Retina (tissue), 1 donor: ENCODE results near the gene ARPC2.
A peak's percentile ranks its signal among the peaks of the same experiment; 100 is the strongest.

Experiments used
- DNase-seq: peaks from one replicate; pipeline ENCODE4 v3.0.0-alpha.2; 2016

ARPC2 gene

GRCh38 chr2:218217360-218218267 is 625 bp downstream of the ARPC2 start:
- peak; percentile 71 for DNase-seq

- peak; percentile 1 for DNase-seq
Observed at GRCh38 chr2:218218268-218219185, 1.5 kb downstream of the ARPC2 start.

GRCh38 chr2:218219934-218220333 is 2.9 kb downstream of the ARPC2 start:
- DNase-seq = no peak

GRCh38 chr2:218221000-218221399 is 4.0 kb downstream of the ARPC2 start:
- no peak for DNase-seq

GRCh38 chr2:218223046-218223445 is 6.1 kb downstream of the ARPC2 start:
- DNase-seq = no peak

DNA sequence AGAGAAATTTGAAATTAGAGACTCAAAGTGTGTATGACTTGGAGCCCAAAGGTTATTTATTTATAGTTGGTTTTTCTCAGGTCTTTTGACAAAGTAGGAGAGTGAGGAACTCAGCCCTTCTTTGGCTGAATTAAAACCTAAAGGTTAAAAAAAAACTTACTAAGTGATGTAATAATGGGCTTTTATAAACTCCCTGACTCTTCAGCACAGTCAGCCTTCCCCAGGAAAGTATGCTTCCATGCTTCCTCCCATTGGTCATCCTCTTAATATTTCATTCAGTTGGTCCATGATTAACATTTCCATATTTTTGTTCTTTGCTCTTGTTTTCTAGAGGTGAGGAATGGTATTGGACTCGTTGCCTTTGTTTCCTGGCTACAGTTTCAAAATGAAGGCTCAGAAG is 7.2 kb downstream of the ARPC2 start:
- peak; percentile 1 for DNase-seq

GRCh38 chr2:218226903-218227302 is 9.9 kb downstream of the ARPC2 start:
- no peak for DNase-seq

DNA sequence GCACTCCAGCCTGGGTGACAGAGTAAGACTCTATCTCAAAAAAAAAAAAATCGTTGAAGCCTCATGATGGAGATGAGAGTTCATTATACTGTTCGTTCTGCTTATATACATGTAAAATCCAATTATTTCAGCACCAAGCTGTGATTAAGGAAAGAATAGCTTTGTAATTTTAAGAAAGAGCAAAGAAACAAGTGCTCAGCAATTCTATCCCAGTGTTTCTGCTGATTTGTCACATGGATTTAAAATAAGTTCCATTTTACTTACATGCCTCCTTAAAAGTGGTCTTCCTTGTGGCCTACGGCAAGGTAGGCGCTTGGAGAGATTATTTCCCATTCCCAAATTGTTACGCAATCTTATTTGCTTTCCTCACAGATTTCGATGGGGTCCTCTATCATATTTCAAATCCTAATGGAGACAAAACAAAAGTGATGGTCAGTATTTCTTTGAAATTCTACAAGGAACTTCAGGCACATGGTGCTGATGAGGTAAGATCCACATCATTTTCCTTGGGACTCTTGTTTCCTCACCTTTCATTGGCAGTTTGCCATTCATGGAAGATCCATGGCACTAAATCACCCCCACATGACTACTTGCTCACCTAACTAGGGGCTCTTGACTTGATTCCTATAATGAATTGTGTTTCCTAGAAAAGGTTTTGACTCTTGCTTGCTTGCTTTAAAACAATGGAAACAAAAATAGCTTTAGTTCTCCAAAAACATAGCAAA is 11.5 kb downstream of the ARPC2 start:
- DNase-seq = no peak

- no peak for DNase-seq
Observed at GRCh38 chr2:218229239-218229638, 12.2 kb downstream of the ARPC2 start.

GRCh38 chr2:218229851-218230250 is 12.9 kb downstream of the ARPC2 start:
- DNase-seq = no peak

DNA sequence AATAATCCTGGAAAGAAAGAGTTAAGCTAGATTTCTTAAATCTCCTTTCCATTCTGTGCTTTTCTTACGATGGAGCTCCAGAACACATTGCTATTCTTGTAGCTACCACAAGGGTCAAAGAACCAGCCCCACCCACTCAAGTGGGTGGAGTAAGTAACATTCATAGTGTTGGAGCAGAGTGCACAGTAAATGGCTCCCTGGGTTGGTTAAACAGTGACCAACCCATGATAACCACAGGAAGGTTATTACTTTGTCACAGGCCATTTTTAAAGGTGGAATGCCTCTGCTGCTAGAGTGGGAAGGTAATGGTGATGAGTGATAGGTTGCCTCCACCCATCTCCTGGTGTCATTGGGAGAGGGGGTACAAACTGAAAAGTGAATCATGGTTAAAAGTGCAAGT is 13.9 kb downstream of the ARPC2 start:
- DNase-seq = no peak

- DNase-seq = no peak
Observed at GRCh38 chr2:218233543-218233942, 16.6 kb downstream of the ARPC2 start.

- no peak for DNase-seq
Observed at GRCh38 chr2:218234521-218234920, 17.5 kb downstream of the ARPC2 start.

- DNase-seq = no peak
Observed at GRCh38 chr2:218235017-218235416, 18.0 kb downstream of the ARPC2 start.

- DNase-seq = no peak
Observed at GRCh38 chr2:218236829-218237228, 19.8 kb downstream of the ARPC2 start.

DNA sequence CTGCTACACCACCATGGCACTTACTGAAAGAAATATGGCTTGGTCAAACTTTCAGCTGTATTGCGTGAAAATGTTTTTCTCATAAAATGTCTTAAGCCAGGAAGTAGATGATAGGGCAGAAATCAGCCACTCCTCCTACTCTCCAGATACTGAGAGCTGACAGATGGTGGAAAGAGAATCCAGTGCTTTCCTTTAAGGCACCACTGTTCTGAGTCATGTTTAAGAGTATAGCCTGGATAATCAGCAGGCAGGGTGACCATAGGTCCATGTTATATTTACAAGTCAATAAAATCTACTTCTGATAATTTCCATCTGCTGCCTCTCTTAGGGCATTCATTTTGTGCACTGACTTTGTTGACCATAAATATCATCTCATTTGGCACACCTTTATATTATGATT is 21.9 kb downstream of the ARPC2 start:
- DNase-seq = no peak

GRCh38 chr2:218244204-218244603 is 27.2 kb downstream of the ARPC2 start:
- DNase-seq = no peak

GRCh38 chr2:218244665-218245064 is 27.7 kb downstream of the ARPC2 start:
- no peak for DNase-seq

DNA sequence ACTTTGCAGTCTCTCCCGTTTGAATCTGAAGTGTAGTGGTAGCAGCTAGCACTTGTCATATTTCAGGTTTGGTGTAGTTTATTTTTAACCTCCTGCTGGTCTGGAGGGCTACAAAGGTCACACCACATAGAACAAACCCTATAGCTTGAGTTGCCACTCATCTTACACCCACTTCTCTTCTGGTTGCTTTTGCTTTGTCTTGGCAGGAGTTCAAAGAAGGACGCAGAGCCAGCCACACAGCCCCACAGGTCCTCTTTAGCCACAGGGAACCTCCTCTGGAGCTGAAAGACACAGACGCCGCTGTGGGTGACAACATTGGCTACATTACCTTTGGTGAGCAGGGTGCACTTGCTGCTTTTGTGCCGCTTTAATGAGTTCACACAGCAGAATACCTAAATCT is 28.2 kb downstream of the ARPC2 start:
- DNase-seq = no peak

DNA sequence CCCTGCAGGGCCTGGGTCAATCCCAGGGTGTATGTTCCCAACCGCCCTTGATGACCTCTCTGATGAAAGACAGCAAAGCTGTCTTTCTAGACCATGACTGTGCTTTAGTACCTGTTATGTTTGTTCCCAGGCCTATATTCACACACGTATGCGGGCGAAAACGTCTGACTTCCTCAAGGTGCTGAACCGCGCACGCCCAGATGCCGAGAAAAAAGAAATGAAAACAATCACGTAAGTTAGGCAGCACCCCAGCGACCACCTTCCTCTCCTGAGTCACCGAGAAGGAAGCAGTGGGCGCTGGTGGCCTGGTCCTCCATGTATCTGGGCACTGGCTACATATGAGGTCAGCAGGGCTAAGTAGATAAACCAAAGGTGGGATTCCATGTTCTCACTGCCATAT is 32.7 kb downstream of the ARPC2 start:
- no peak for DNase-seq

- no peak for DNase-seq
Observed at GRCh38 chr2:218252509-218253231, 35.7 kb downstream of the ARPC2 start.

GRCh38 chr2:218253232-218253625 is 36.2 kb downstream of the ARPC2 start:
- DNase-seq = no peak
